Activated CD4-positive, alpha-beta T cell treated with anti-CD3 and anti-CD28 coated beads, Interleukin-2, amount 50 U/mL, for 1 hour (primary cell): ENCODE measurements around the gene L3MBTL2.

Experiments used
- DNase-seq: peaks from one replicate; pipeline ENCODE4 v3.0.0-alpha.2; 2020

The L3MBTL2 gene

DNA sequence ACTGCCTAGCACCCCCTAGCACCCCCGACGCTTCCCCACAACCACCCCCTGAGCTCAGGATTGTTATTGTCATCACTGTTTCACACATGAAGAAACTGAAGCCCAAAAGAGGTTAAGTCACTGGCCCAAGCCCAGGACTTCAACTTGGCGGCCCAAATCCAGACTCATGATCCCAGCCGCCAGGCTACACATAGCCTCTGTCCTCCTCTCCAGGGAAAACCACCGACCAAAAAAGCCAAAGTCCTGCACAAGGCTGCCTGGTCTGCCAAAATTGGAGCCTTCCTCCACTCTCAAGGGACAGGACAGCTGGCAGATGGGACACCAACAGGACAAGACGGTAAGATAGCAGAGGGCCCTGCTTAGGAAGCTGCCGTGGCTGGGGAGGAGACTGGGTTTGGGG lies 10.8 kb downstream of the L3MBTL2 start:
- no peak for DNase-seq

- no peak for DNase-seq
These were observed 11.9 kb downstream of the L3MBTL2 start for GRCh38 chr22:41216984-41217383.

DNA sequence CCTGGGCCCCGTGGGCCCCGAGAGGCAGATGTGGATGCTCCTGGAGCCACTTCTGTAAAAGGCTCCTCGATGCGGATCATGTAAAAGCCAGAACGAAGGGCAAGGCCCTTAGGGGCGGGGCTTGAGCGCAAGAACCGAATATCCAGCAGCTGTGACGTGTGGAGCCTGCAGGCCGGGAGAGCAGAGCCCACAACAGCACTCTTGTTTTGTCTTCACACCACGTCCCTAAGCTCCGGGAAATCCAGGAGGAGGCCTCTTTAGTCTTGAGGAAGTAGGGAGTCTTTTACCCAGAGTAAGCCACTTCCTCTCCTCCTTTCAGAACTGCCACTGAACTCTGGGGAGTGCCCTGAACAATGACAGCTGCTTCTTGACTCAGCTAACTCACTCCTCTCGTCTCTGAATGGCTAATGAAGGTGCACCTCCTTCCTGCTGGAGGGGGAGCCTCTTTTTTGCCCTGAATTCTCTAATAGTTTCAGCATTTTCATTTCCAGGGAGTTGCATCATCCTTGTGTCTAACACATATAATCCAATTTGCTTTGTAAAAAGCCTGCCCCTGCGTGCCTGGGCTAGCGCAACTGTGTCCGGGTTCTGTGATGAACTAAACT lies 12.5 kb downstream of the L3MBTL2 start:
- DNase-seq = peak; percentile 23

DNA sequence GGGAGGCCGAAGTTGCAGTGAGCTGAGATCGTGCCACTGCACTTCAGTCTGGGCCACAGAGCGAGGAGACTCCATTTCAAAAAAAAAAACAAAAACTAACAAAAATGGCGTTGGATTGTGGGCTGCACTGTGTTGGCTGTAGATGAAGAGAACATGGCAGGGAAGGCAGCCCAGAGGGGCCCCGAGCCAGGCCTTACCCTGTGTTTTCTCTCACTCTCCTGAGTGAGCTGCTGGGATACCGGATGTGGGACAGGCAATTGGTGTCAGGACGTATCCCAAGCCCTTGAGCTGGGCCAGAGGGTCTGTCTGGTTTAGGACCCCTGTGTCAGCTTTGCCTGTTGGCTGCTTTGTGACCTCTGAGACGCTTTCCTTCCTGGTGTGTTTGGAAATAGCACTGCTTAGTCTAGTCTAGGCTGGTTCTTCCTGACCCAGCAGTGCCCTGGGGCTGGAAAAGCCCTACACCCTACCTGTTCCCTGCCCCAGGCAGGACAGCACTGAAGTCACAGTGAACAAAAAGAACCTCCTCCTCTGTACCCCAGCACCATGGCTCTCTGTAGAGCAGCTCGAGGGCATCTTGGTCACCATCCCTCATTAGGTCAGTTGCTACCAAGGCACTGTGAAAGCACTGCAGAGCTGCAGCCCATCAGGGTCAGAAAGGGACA lies 17.9 kb downstream of the L3MBTL2 start:
- DNase-seq = no peak

DNA sequence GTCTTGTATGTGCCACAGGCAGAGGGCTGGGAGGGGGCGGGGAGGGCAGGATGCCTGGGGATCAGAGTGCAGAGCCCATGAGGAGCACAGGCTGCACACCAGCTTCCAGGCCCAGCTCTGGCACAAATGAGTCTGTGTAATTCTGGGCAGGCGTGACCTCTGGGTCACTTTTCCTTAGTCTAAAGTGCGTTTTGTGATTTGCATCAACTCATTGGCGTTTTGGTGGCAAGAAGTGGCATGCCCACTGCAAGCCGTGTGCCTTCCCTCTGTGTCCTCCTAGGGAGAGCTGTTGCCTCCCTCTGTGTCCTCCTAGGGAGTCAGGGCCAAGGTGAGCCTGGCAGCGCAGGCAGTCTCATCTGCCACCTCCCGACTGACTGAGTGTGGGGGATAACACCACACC lies 18.4 kb downstream of the L3MBTL2 start:
- no peak for DNase-seq

GRCh38 chr22:41226723-41227655 lies 21.9 kb downstream of the L3MBTL2 start:
- no peak for DNase-seq

GRCh38 chr22:41229215-41229614 lies 24.1 kb downstream of the L3MBTL2 start:
- no peak for DNase-seq

GRCh38 chr22:41229730-41230400 lies 24.8 kb downstream of the L3MBTL2 start:
- no peak for DNase-seq

- DNase-seq = no peak
These were observed 25.3 kb downstream of the L3MBTL2 start for GRCh38 chr22:41230401-41230785.

DNA sequence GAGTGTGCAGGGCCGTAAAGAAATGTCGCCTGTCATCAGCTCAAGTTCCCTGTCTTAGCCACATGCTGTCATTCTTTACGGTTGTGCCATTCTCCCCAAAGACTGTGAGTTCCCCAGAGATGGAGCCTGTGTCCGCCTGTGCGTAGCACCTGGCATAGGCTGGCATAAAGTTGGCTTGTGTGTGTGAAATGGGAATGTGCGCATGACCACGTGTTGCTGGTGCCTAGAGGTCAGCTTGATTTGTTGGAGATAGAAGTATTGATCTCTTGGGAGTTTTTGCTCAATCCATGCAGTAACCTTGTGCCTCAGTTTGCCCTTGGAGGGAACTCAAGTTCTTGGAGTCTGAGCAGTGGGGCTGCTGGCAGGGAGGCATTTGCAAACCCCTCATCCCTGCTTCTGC lies 26.3 kb downstream of the L3MBTL2 start:
- no peak for DNase-seq

- DNase-seq = no peak
These were observed 29.9 kb downstream of the L3MBTL2 start for GRCh38 chr22:41234815-41235695.

GRCh38 chr22:41237036-41237706 lies 32.1 kb downstream of the L3MBTL2 start:
- no peak for DNase-seq

DNA sequence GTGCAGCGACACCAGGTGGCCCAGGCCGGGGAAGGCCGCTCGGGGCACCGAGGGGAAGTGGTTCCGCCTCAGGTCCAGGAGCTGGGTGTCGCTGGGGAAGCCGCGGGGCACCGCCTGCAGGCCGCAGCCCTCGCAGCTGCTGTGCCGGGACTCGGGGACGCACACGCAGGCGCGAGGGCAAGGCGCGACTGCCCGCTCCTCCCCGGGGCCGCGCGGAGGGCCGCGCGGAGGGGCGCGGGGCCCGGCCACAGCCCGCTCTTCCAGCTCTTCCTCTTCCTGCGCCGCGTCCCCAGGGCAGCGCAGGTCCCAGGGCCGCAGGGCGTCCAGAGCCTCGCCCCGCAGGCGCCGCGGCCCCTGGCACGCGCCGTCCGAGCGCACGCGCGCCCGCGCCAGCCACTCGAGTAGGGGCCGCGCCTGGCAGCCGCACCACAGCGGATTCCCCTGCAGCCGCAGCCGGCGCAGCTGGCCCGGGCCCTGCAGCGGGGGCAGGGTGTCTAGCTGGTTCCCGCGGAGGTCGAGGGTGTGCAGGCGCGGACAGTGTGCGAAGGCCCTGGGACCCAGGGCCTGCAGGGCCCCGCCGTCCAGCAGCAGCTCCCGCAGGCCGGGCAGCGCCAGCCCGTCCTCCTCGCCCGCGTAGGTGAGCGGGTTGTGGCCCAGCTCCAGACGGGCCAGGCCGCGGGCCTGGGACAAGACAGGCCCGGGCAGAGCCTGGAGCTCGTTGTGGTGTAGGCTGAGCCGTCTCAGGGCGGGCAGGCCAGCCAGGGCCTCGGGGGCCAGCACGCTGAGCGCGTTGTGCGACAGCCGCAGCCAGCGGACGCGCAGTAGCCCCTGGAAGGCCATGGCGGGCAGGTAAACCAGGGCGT lies 32.8 kb downstream of the L3MBTL2 start:
- DNase-seq = peak; percentile 83

GRCh38 chr22:41238570-41239442 lies 33.7 kb downstream of the L3MBTL2 start:
- DNase-seq = no peak

DNA sequence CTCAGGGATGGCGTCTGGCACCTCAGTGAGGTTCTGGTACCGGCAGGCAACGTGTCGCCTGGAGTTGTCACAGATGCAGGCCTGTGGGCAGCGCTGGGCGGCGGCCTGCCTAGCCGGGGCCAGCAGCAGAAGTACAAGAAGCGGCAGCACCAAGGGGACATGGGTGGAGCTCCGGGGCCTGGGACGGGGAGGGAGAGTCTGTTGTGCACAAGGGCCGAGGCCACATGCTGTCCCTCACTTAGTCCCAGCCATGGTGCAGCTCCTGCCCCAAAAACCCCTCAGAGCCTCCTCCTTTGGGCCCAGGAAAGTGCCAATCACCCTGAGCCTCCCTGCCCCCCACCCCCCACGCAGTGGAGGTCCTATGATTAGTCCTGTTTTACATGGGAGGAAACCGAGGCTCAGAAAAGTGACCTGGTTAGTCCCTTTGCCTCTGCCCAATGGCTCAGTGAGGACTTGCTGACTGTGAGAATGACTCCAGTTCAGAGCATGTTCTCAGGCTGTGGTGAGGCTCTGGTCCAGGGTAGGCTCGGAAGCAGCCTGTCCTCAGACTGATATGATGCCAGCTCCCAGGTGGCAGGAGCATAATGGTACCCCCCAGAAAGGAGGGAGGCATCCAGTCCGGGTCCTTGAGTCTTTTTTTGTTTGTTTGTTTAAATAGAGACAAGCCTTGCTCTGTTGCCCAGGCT lies 34.5 kb downstream of the L3MBTL2 start:
- DNase-seq = no peak

DNA sequence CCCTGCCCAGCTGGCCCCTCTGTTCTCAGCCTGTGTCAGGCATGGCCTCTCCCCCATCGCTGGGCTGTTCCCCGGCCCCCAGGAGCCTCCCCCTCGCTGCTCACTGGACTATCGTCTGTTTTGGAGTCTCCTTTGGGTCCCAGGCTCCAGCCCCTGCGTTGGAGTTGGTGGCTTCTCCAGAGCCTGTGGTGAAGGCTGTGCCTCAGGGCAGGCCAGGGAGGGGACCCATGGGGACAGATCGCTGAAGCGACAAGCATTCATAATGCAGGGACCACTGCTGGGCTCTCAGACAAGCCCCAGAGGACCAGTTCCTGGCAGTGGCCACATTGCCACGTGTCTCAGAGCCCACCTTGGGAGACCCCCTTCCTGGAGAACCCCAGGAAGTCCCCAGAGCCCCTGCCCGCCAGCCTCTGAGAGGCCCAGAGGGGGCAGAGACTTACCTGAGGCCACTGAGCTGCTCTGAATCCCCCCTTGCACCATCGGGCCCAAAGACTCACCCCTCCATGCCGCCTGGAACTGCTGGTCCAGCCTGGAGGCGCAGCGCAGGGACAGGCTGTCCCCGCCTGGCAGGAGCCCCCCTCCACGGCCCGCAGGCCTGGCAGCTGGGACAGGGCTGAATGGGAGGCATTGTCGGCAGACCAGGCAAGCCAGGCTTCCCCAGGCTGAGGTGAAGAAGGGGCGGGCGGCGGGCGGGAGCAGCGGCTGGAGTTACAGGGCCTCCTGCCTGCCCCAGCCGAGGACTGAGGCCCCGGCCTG lies 35.4 kb downstream of the L3MBTL2 start, which contains the start of gene CHADL:
TSS of gene CHADL (minus strand) at position 555 of the 756 bp plus-strand sequence. CDS start at position 505, 50 bp downstream.
- no peak for DNase-seq

- DNase-seq = no peak
These were observed 36.1 kb downstream of the L3MBTL2 start for GRCh38 chr22:41241133-41241676.
